HL-60/S4 (cell line): ENCODE data around the gene INSR.

ENCODE experiments used
- in situ Hi-C: fragments of 300-500 bp; cut with MboI; formaldehyde crosslinking; loops from 2 replicates; pipeline ENCODE4 v1.14.3; 2022; ENCODE audit warnings: low sequenced_read_pairs

The INSR gene

DNA sequence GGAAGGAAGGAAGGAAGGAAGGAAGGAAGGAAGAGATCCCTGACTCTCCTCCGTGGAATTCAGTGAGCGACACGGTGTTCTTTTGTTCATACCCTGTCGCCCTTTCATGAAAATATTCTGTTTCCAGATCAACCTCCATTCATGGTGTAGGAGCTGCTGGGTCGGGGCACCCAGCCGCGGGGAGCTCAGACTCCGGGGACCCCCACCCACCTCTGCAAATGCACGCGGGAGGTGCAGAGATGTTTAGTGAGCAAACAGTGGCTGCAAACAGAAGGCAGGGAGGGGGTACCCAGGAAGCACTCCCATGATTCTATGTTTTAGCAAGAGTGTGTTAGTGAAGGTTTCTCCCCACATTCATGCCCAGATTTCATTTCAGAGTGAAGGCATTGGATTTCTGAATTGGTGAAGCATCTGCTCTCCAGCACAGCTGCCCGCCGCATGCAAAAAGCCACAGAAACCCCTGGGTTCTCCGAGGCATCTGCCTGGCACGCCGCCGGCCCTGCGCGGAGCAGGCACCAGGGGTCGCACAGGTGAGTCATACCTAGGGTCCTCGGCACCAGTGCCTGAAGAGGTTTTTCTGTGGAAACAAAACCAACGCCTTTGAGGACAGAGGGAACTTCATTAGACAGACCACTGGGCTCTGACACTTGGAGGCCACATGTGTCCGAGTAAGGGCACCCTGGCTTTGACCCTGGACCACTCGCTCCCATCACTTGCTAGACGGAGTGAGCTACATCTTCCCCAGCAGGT is 144.1 kb downstream of the INSR start:
- in situ Hi-C loops = loop anchor here (25.0 kb wide), 1 partner anchor 162 kb away; no protein-coding TSS in a partner anchor

- in situ Hi-C loops = loop anchor here (25.0 kb wide), 1 partner anchor 165 kb away; no protein-coding TSS in a partner anchor
These were observed 147.0 kb downstream of the INSR start for GRCh38 chr19:7147119-7147675.

DNA sequence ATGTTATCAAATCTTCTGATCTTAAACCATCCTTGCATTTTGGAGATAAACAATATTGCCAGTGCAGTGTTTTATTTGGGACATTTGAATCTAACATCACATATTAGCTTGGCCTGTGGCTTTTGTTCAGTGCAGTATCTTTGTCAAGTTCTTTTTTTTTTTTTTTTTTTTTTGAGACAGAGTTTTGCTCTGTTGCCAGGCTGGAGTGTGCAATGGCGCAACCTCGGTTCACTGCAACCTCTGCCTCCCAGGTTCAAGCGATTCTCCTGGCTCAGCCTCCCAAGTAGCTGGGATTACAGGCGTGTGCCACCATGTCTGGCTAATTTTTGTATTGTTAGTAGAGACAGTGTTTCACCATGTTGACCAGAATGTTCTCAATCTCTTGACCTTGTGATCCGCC is 148.1 kb downstream of the INSR start:
- in situ Hi-C loops = loop anchor here (25.0 kb wide), 1 partner anchor 166 kb away; no protein-coding TSS in a partner anchor

DNA sequence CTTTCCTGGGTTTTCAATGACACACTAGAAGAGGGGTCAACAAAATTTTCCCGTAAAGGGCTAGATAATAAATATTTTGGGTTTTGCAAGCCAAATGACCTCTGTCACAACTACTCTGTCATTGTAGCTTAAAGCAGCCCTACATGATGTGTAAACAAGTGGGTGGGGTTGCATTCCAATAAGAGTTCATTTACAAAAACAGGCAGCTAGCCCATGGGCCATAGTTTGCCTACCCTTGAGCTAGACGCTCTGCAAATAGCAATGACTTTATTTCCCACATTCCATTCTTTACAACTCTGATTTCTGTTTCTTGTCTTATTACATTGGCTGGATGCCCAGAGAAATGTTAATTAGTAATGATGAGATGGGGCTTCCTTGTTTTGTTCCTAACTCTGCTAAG is 148.7 kb downstream of the INSR start:
- in situ Hi-C loops = loop anchor here (25.0 kb wide), 1 partner anchor 167 kb away; no protein-coding TSS in a partner anchor

- in situ Hi-C loops = loop anchor here (25.0 kb wide), 1 partner anchor 170 kb away; no protein-coding TSS in a partner anchor
These were observed 151.4 kb downstream of the INSR start for GRCh38 chr19:7142771-7143170.

DNA sequence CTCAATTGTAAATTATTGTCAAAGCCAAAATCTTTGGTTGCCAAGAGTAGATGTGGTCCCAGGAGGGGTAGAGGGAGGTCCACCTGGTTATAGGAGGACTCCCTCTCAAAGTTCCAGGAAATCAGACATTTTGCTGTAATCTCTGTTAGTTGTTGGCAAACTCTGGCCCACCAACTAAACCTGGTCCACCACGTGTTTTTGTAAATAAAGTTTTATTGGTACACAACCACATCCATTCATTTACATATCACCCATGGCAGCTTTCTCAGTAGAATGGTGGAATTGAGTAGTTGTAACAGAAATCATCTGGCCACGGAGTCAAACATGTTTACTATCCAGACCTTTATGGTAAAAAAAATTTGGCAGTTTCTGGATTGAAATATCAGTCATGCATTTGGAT is 154.1 kb downstream of the INSR start:
- in situ Hi-C loops = loop anchor here (25.0 kb wide), 1 partner anchor 172 kb away; no protein-coding TSS in a partner anchor

DNA sequence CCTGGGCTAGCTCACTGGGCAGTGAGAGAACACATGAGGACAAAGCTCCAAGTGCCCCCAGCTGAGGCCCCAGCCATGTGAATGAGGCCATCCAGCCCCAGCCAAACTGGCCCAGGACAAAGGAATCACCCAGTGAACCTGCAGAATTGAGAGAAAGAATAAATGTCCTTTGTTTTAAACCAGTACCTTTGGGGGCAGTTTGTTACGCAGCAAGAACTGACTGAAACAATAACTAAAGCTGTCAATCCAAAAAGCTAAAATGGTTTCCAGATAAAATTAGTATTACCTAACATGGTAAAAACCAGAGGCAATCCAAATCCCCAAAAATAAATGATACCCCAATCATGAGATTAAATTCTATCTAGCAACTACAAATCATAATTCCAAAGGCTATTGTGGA is 155.1 kb downstream of the INSR start:
- in situ Hi-C loops = loop anchor here (25.0 kb wide), 1 partner anchor 173 kb away; no protein-coding TSS in a partner anchor

DNA sequence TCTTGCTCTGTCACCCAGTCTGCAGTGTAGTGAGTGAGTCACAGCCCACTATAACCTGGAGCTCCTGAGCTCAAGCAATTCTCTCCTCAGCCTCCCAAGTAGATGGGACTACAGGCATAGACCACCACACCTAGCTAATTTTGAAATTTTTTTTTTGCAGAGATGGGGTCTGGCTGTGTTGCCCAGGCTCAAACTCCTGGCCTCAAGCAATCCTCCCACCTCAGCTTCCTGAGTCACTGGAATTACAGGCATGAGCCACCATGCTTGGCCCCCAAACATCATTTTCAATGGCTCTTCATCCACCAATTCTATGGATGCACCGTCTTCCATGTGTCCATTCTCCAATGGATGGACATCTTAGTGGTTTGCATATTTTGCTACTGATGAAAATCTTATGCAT is 155.8 kb downstream of the INSR start:
- in situ Hi-C loops = loop anchor here (25.0 kb wide), 1 partner anchor 174 kb away; no protein-coding TSS in a partner anchor

DNA sequence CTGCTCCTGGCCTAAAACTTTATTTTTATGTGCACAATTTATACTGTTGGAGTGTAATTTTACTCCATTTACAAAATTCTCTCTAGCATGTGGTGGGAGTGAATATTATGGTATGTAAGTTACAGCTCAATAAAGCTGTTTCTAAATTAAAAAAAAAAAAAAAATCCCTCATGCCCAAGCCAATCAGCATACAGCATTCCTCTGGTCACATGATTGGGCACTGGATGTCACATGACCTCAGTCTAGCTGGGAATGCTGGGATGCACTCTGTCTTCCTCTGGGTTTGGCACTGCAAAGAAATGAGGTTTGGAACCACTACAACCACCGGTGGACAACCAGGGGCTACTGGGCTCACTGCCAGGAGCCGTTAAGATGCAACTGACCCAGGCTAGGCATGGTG is 157.1 kb downstream of the INSR start:
- in situ Hi-C loops = loop anchor here (25.0 kb wide), 1 partner anchor 175 kb away; no protein-coding TSS in a partner anchor

GRCh38 chr19:7132054-7132453 is 162.2 kb downstream of the INSR start:
- in situ Hi-C loops = loop anchor here (25.0 kb wide), 1 partner anchor 180 kb away; no protein-coding TSS in a partner anchor

- in situ Hi-C loops = loop anchor here (25.0 kb wide), 1 partner anchor 182 kb away; no protein-coding TSS in a partner anchor
These were observed 164.2 kb downstream of the INSR start for GRCh38 chr19:7130043-7130442.

DNA sequence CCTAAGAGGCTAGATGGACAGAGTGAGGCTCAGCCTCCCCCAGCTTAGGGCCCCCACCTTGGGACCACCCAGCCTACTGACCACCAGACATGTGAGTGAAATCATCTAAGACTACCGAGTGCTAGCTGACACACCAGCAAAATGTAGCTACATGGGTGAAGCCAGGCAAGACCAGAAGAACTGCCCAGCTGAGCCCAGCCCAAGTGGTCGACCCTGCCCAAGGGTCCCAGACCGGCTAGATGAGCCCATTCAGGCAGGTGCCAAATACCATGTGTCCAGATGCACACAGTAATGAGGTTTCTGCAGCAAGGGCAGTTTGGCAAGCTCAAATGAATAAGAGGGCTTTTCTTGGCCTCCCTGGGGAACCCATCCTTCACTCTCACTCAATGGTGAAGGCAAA is 168.1 kb downstream of the INSR start:
- in situ Hi-C loops = loop anchor here (25.0 kb wide), 1 partner anchor 186 kb away; no protein-coding TSS in a partner anchor

DNA sequence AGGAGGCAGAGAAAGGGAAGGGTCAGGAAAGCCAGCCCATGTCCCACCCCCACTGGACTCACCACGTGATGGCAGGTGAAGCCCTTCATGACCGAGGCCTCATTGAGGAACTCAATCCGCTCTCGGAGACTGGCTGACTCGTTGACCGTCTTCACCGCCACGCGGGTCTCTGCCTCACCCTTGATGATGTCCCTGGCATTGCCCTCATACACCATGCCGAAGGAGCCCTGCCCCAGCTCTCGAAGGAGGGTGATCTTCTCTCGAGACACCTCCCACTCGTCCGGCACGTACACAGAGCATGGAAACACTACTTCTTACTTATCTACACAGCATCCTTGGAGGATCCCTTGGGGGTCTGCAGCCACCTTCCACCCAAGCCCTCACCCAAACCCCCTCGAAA is 169.0 kb downstream of the INSR start:
- in situ Hi-C loops = loop anchor here (25.0 kb wide), 1 partner anchor 187 kb away; no protein-coding TSS in a partner anchor

DNA sequence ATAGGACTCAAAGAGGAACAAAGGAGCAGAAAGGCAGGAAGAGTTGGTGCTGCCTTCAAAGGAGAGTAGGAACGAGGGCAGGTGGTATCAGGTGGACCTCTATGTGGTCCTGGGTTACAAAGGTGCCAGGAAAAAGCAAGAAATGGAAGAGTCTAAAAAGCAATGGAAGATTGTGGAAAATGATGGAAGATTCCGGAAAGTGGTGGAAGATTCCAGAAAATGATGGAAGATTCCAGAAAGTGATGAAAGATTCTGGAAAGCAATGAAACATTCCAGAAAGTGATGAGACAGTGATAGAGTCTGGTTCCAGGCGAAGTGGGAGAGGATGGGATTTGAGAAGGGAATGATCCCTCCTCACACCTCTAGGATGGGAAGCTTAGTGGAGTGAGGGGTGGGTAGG is 169.4 kb downstream of the INSR start:
- in situ Hi-C loops = loop anchor here (25.0 kb wide), 2 partner anchors 188 to 663 kb away; no protein-coding TSS in a partner anchor

DNA sequence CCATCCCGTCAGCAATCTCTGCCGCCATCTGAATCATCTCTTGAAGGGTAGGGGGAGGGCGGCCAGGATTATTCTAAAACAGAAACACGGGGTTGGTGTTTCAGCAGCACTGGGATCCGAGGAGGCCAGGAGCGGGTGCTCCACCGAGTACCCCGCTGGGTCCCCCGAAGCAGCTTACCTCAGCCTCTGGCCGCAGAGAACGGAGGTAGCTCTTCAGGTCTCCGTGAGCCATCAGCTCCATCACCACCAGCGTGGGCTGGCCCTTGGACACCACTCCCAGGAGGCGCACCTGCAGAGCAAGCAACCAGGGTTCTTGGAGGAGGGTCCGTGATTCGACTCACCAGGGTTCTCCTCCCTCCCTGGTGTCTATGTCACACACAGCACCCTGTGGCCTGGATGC is 171.5 kb downstream of the INSR start:
- in situ Hi-C loops = loop anchor here (25.0 kb wide), 1 partner anchor 665 kb away; no protein-coding TSS in a partner anchor

GRCh38 chr19:7120499-7120898 is 173.7 kb downstream of the INSR start:
- in situ Hi-C loops = loop anchor here (25.0 kb wide), 1 partner anchor 667 kb away; no protein-coding TSS in a partner anchor

GRCh38 chr19:7119582-7119981 is 174.6 kb downstream of the INSR start:
- in situ Hi-C loops = loop anchor here (25.0 kb wide), 1 partner anchor 668 kb away; no protein-coding TSS in a partner anchor

DNA sequence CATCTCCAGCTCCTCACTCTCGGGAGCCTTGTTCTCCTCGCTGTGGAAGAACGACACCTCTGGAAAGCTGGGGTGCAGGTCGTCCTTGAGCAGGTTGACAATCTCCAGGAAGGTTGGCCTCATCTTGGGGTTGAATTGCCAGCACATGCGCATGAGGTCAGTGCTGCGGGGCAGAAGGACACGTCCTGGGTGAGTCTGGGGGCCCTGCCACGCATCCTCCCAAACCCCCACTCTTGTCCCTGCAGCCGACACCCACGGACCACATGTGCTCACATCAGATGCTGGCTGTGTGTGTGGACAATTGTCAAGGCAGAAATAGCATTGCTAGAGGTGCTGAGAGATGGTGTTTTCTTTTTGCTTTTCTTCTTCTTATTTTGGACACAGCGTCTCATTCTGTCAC is 177.0 kb downstream of the INSR start:
- in situ Hi-C loops = loop anchor here (25.0 kb wide), 1 partner anchor 670 kb away; no protein-coding TSS in a partner anchor

GRCh38 chr19:7115721-7116120 is 178.5 kb downstream of the INSR start:
- in situ Hi-C loops = loop anchor here (25.0 kb wide), 1 partner anchor 672 kb away; no protein-coding TSS in a partner anchor

- in situ Hi-C loops = loop anchor here (25.0 kb wide), 1 partner anchor 674 kb away; no protein-coding TSS in a partner anchor
These were observed 181.0 kb downstream of the INSR start for GRCh38 chr19:7113233-7113632.

GRCh38 chr19:7112675-7113074 is 181.5 kb downstream of the INSR start:
- in situ Hi-C loops = loop anchor here (25.0 kb wide), 1 partner anchor 675 kb away; no protein-coding TSS in a partner anchor
